ENCODE measurements around the gene EIF4EBP3. TPM values are rescaled to one million over a fixed set of nuclear protein-coding genes. Genes with fewer than 3 reads are reported as not detected.

The EIF4EBP3 gene
- total RNA-seq, 1 experiment from 2014 or later = 7.7 TPM

DNA sequence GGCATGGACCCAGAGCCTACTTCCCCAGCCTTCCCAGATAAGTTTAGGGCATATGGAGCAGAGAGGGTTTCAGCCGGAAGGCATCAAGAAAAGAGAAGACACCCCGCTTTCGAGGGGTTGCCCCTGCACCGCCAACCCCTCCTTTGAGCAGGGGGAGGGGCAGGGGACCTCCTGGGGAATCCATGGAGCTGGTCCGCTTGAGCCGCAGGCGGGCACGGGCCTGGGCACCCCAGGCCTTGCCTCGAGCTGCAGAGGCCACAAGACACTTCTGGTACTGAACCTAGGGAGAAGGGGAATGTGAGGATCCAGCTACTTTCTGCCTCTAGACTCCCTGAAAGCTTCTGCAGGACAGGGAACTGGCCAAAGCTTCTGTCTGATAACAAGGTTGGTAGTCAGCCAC is 11.1 kb downstream of the EIF4EBP3 start:
- H3K27ac ChIP-seq (ENCODE audit: insufficient read length, low read depth, low read length) = no peak overlapping the region
- Mint-ChIP-seq H3K4me3 (no peak overlapping the region), H3K36me3 (ENCODE audit: insufficient read depth in 1 of 3, low read depth in 3 of 3) (peaks cover 5 to 25% (median 23%) of the 10 kb centered on the region in 3 experiments; a peak in 6 of 7 replicates), H3K9me3 (no peaks in the 10 kb centered on the region), H3K27me3 (ENCODE audit: low read depth) (no peaks in the 10 kb centered on the region; the same call in 1 of the 2 replicates), H3K4me1 (peaks cover 27 to 28% of the 10 kb centered on the region in 2 experiments), H3K27ac (peak overlapping the region in 2 of 3 experiments; percentile 36 to 88; a peak in 4 of 7 replicates)
- WGBS (ENCODE audit: extremely low coverage, insufficient read length, low lambda C conversion rate) = no CpG with 5 or more reads among the region's 9 CpGs
- H2BK5ac ChIP-seq (ENCODE audit: insufficient read length, low read length) = no peak overlapping the region
- TF ChIP-seq, protein P1, sequence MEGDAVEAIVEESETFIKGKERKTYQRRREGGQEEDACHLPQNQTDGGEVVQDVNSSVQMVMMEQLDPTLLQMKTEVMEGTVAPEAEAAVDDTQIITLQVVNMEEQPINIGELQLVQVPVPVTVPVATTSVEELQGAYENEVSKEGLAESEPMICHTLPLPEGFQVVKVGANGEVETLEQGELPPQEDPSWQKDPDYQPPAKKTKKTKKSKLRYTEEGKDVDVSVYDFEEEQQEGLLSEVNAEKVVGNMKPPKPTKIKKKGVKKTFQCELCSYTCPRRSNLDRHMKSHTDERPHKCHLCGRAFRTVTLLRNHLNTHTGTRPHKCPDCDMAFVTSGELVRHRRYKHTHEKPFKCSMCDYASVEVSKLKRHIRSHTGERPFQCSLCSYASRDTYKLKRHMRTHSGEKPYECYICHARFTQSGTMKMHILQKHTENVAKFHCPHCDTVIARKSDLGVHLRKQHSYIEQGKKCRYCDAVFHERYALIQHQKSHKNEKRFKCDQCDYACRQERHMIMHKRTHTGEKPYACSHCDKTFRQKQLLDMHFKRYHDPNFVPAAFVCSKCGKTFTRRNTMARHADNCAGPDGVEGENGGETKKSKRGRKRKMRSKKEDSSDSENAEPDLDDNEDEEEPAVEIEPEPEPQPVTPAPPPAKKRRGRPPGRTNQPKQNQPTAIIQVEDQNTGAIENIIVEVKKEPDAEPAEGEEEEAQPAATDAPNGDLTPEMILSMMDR (conservative IDR thresholded peaks at IDR 0.05) = no peak
- no peak overlapping the region for H3K4me2 ChIP-seq (ENCODE audit: insufficient read depth, insufficient read length, low read length)
- no peak overlapping the region for H2BK15ac ChIP-seq (ENCODE audit: low read depth, low read length)
- no peaks in the 10 kb centered on the region for H3K27me3 ChIP-seq (ENCODE audit: insufficient read depth, low read length)
- H3K79me2 ChIP-seq (ENCODE audit: insufficient read depth, low read length) = peaks cover 6% of the 10 kb centered on the region
- no peak for DNase-seq
- H2AFZ ChIP-seq (ENCODE audit: low read length) = no peak overlapping the region
- no peak overlapping the region for H4K8ac ChIP-seq (replicated peaks; ENCODE audit: insufficient read length, low read depth, low read length)
- H2AK5ac ChIP-seq (ENCODE audit: insufficient read length, low read length) = no peak overlapping the region
- H2BK120ac ChIP-seq (ENCODE audit: low read depth, low read length, poor library complexity, severe bottlenecking) = no peak overlapping the region
- no peak overlapping the region for H3K23ac ChIP-seq (ENCODE audit: insufficient read length, low read depth, low read length)
- H4K5ac ChIP-seq (ENCODE audit: insufficient read length, low read depth, low read length) = no peak overlapping the region
- H3K79me1 ChIP-seq (ENCODE audit: insufficient read depth, low read depth, low read length, poor library complexity, severe bottlenecking) = peaks cover 3% of the 10 kb centered on the region
- no peak overlapping the region; the same call in 1 of the 2 replicates for H3K4ac ChIP-seq (ENCODE audit: low read depth, low read length)
- no peak overlapping the region for H3K14ac ChIP-seq (ENCODE audit: insufficient read depth, low read length)
- H2BK12ac ChIP-seq (ENCODE audit: insufficient read length, low read depth, low read length) = no peak overlapping the region
- H4K91ac ChIP-seq (ENCODE audit: insufficient read length, low read depth, low read length) = peak overlapping the region; percentile 22
- no peaks in the 10 kb centered on the region for H3K9me3 ChIP-seq (ENCODE audit: control insufficient read depth, low read depth, low read length)
- no peak overlapping the region for H3K56ac ChIP-seq (ENCODE audit: insufficient read length, low read depth, low read length)
- no peaks in the 10 kb centered on the region for H4K20me1 ChIP-seq (ENCODE audit: control insufficient read depth, insufficient read depth, insufficient read length)
- H2BK20ac ChIP-seq (ENCODE audit: low read depth, low read length, poor library complexity, severe bottlenecking) = no peak overlapping the region
- no peak overlapping the region for H3T11ph ChIP-seq (ENCODE audit: low read length)
- H3K23me2 ChIP-seq (ENCODE audit: insufficient read length, low read depth, low read length, poor library complexity, severe bottlenecking) = no peaks in the 10 kb centered on the region
- no peak overlapping the region for H3K9ac ChIP-seq (ENCODE audit: extremely low read depth, insufficient read length, low read length)
- H3K18ac ChIP-seq (ENCODE audit: insufficient read length, low read depth, low read length) = no peak overlapping the region
- H3K4me1 ChIP-seq (ENCODE audit: insufficient read depth, low read length) = peaks cover 4% of the 10 kb centered on the region; the same call in 1 of the 2 replicates
